Lower lobe of right lung (tissue), 2 donors: ENCODE measurements around the gene TPSG1. TPM values are rescaled to one million over a fixed set of nuclear protein-coding genes. Genes with fewer than 3 reads are reported as not detected.

Source experiments
- ATAC-seq, 2 donors: fragments of 200-7000 bp; cut with Tn5 transposase; one replicate each; pipeline ENCODE4 v1.9.1; 2020 to 2022; ENCODE audit warnings: mild to moderate bottlenecking in 2 of 2, moderate library complexity in 2 of 2
- DNase-seq: peaks from one replicate; pipeline ENCODE4 v3.0.0-alpha.2; 2020
- H3K27ac ChIP-seq: fragments of 200-600 bp; one replicate; pipeline ENCODE4 v1.8.0; 2022
- H3K27me3 ChIP-seq: fragments of 200-600 bp; one replicate; pipeline ENCODE4 v1.8.0; 2022; ENCODE audit warnings: low read depth
- H3K36me3 ChIP-seq: fragments of 200-600 bp; one replicate; pipeline ENCODE4 v1.8.0; 2022; ENCODE audit warnings: mild to moderate bottlenecking
- H3K4me1 ChIP-seq: fragments of 200-600 bp; one replicate; pipeline ENCODE4 v1.8.0; 2022
- H3K4me3 ChIP-seq: fragments of 200-600 bp; one replicate; pipeline ENCODE4 v1.8.0; 2022; ENCODE audit warnings: mild to moderate bottlenecking
- H3K9me3 ChIP-seq: fragments of 200-600 bp; one replicate; pipeline ENCODE4 v1.8.0; 2022
- CTCF ChIP-seq: fragments of 200-600 bp; IDR thresholded peaks from one replicate; pipeline ENCODE4 v1.8.0; 2022; ENCODE audit warnings: antibody characterized with exemption, mild to moderate bottlenecking
- intact Hi-C: fragments of 100-400 bp; cut with DNase I; formaldehyde crosslinking; loops from one replicate; pipeline ENCODE4 v1.11.0; 2022
- total RNA-seq: library from RNA; stranded (reverse); fragmentation: NEBNext Ultra II Directional; extraction: Animal tissue kit (Norgen Biotek cat#: 25700); gene quantifications from one replicate; pipeline ENCODE4 v1.2.1, GENCODE V29; 2021
- donor health status: DM: no; HTN: yes; CAD: no; lungs with severe emphysema.

The TPSG1 gene
- total RNA-seq, 1 donor from 2014 or later = 2.9 TPM

DNA sequence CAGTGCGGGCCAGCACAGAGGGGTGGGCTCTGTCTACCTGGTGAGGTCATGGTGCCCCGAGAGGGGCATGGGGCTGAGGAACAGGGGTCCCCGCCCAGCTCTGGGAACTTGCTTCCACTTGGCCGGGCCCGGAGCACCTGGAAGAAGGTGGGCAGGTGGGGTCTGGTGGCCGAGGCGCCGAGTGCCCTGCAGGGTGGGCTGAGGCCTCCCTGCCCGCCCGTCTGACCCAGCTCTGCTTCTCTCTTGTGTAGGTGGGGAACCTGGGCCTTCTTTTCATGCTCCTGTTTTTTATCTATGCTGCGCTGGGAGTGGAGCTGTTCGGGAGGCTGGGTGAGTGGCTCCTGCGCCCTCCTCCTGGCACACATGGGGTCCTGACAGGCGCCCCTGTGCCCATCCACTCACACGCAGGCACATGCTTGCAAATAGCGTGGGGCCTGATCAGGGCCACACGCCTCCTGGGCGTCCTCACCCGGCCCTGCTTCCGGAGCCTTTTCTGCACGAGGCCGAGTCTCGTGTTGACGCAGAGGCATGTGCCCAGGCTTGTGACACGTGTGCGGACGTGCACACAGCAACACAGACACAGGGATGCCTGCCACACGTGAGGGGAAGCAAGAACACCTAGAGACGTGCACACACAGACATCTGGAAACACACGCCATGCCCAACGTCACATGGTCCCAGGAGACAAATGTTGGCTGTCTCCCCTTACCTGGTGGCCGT is 8.2 kb downstream of the TPSG1 start:
- DNase-seq = no peak
- Histone ChIP-seq H3K9me3 (no peaks in the 10 kb centered on the region), H3K27me3 (no peaks in the 10 kb centered on the region), H3K4me1 (no peaks in the 10 kb centered on the region), H3K36me3 (no peaks in the 10 kb centered on the region), H3K4me3 (no peak overlapping the region), H3K27ac (no peak overlapping the region)
- ATAC-seq = no peak
- TF ChIP-seq CTCF = no peak
- intact Hi-C loops = no loop called here

- DNase-seq (no peak), ATAC-seq (no peak)
- no peak overlapping the region for H3K27ac ChIP-seq
- H3K4me1 ChIP-seq = no peaks in the 10 kb centered on the region
- H3K4me3 ChIP-seq = no peak overlapping the region
- H3K9me3 ChIP-seq = no peaks in the 10 kb centered on the region
- TF ChIP-seq CTCF = no peak
- intact Hi-C loops = no loop called here
- no peaks in the 10 kb centered on the region for H3K27me3 ChIP-seq
- no peaks in the 10 kb centered on the region for H3K36me3 ChIP-seq
These were observed 8.8 kb downstream of the TPSG1 start for GRCh38 chr16:1216296-1216619.

DNA sequence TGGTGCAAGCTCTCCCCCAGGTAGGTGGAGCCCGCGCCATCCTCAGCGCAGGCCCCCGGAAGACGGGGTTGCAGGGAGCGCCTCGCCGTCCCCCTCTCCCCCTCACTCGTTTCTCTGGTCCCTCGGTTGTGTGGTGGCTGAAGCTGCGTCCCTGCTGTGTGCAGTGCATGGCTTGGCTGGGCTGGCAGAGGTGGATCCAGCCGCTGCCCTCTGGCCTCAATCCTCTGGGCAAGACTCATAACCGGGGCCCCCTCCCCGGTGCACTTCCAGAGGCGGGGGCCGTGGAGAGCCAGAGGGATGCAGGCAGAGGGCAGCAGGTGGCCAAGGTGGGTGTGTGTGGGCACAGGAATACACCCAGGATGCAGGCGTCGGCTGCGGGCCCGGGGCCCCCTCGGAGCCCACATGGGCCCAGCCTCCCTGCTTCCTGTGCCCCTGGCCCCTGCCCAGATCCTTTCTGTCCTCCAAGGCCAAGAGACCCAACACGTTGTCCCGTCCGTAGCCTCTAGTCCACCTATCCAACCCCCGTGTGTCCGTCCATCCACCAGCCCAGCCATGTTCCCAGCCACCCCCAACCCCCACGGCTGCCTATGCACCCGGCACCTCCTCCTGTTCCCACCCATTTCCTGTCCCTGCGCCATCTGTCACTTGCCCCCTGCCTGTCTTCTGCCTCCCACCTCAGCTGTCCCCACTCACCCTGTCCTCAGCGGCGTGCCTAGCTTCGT is 9.3 kb downstream of the TPSG1 start:
- no peaks in the 10 kb centered on the region for H3K9me3 ChIP-seq
- H3K36me3 ChIP-seq = no peaks in the 10 kb centered on the region
- ATAC-seq (no peak), DNase-seq (no peak)
- no peak for TF ChIP-seq CTCF
- H3K4me1 ChIP-seq = no peaks in the 10 kb centered on the region
- H3K27ac ChIP-seq = no peak overlapping the region
- no peaks in the 10 kb centered on the region for H3K27me3 ChIP-seq
- intact Hi-C loops = no loop called here
- no peak overlapping the region for H3K4me3 ChIP-seq

GRCh38 chr16:1214719-1215118 is 10.3 kb downstream of the TPSG1 start:
- Histone ChIP-seq H3K4me3 (no peak overlapping the region), H3K36me3 (no peaks in the 10 kb centered on the region), H3K9me3 (no peaks in the 10 kb centered on the region), H3K27ac (no peak overlapping the region), H3K4me1 (no peaks in the 10 kb centered on the region), H3K27me3 (no peaks in the 10 kb centered on the region)
- intact Hi-C loops = no loop called here
- no peak for ATAC-seq
- no peak for TF ChIP-seq CTCF
- DNase-seq = no peak

DNA sequence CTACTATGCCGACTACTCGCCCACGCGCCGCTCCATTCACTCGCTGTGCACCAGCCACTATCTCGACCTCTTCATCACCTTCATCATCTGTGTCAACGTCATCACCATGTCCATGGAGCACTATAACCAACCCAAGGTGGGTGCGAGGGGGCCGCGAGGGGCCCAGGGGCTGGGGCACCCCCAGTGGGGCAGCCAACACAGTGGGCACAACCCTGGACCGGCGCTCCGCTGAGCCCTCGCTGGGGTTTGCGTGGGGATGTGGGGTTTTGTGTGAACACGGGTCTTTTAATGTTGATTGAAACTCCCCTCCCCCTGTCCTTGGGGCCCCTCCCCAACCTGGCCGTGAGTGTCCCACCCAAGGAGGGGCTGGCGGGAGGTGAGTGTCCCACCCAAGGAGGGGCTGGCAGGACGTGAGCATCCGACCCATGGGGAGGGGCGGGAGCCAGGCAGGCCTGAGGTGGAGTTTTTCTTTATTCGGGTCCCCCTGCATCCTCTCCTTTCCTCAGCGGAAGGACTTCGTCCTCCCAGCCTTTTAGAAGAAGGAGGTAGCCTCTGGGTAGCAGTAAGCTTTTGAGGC is 11.2 kb downstream of the TPSG1 start:
- intact Hi-C loops = no loop called here
- Histone ChIP-seq H3K27ac (no peak overlapping the region), H3K9me3 (no peaks in the 10 kb centered on the region), H3K4me3 (no peak overlapping the region), H3K4me1 (no peaks in the 10 kb centered on the region), H3K27me3 (no peaks in the 10 kb centered on the region), H3K36me3 (no peaks in the 10 kb centered on the region)
- ATAC-seq (no peak), DNase-seq (no peak)
- TF ChIP-seq CTCF = no peak
